ENCODE measurements around the gene STRA6.
"Not testable (repeated sequence)": the region's sequence is repeated elsewhere in the genome, so short reads cannot be mapped to it uniquely, and the experiment has no call there.

- not testable (repeated sequence) for TF ChIP-seq CTCF (IDR thresholded peaks at IDR 0.05 in 2 of 3, conservative IDR thresholded peaks at IDR 0.05 in 1 of 3; ENCODE audit: borderline replicate concordance in 1 of 3, insufficient read depth in 1 of 3, low read depth in 2 of 3, low read length in 2 of 3); POLR2A (IDR thresholded peaks at IDR 0.05; ENCODE audit: borderline replicate concordance, extremely low read depth, insufficient read depth, insufficient read length); EZH2 (IDR thresholded peaks at IDR 0.05); YY1 (IDR thresholded peaks at IDR 0.05; ENCODE audit: extremely low read depth, insufficient replicate concordance, low read depth, low read length); EZH2phosphoT487 (IDR thresholded peaks at IDR 0.05; ENCODE audit: borderline replicate concordance); REST (IDR thresholded peaks at IDR 0.05; ENCODE audit: low read depth); TCF7L2 (IDR thresholded peaks at IDR 0.05; ENCODE audit: borderline replicate concordance, extremely low read depth, insufficient read depth, insufficient read length); ATF3 (IDR thresholded peaks at IDR 0.05); RAD21 (IDR thresholded peaks at IDR 0.05; ENCODE audit: low read depth); SRF (IDR thresholded peaks at IDR 0.05; ENCODE audit: low read depth); POLR2AphosphoS5 (IDR thresholded peaks at IDR 0.05; ENCODE audit: low read depth, low read length); JUND (IDR thresholded peaks at IDR 0.05)
Observed at GRCh38 chr15:74162195-74162536, 40.4 kb downstream of the STRA6 start.

All from HCT116 (cell line).